Astrocyte (in vitro differentiated cells and primary cell): Measurements from ENCODE around the gene GYS1. TPM values are rescaled to one million over a fixed set of nuclear protein-coding genes. Genes with fewer than 3 reads are reported as not detected.

ENCODE experiments used
- DNase-seq: peaks from one replicate; pipeline ENCODE4 v3.0.0-alpha.2; 2010; ENCODE audit warnings: low read depth
- FAIRE-seq: peaks from 2 replicates; lab custom pipeline; 2011; peaks lifted over from hg19 to GRCh38; lab: Jason Lieb, UNC
- H2AFZ ChIP-seq: 2 replicates; pipeline ENCODE4 v1.6.0; 2012; ENCODE audit warnings: low read depth, low read length, inconsistent platforms
- H3K27ac ChIP-seq: 2 replicates; pipeline ENCODE4 v1.5.1; 2011; ENCODE audit warnings: low read depth, low read length, inconsistent platforms
- H3K27me3 ChIP-seq: 2 replicates; pipeline ENCODE4 v1.6.0; 2011; ENCODE audit warnings: low read length, inconsistent platforms; ENCODE audit not compliant: insufficient read depth
- H3K36me3 ChIP-seq: 2 replicates; pipeline ENCODE4 v1.5.1; 2011; ENCODE audit warnings: low read length, inconsistent platforms; ENCODE audit not compliant: insufficient read depth
- H3K4me1 ChIP-seq: 2 replicates; pipeline ENCODE4 v1.5.1; 2011; ENCODE audit warnings: low read length, inconsistent platforms; ENCODE audit not compliant: insufficient read depth
- H3K4me2 ChIP-seq: 2 replicates; pipeline ENCODE4 v1.6.0; 2012; ENCODE audit warnings: low read length, inconsistent platforms
- H3K4me3 ChIP-seq: 2 replicates; pipeline ENCODE4 v1.5.1; 2011; ENCODE audit warnings: low read depth, mild to moderate bottlenecking, low read length, inconsistent platforms; ENCODE audit not compliant: insufficient read depth
- H3K79me2 ChIP-seq: 2 replicates; pipeline ENCODE4 v1.6.0; 2012; ENCODE audit warnings: mild to moderate bottlenecking, low read length, inconsistent platforms; ENCODE audit not compliant: insufficient read depth
- H3K9ac ChIP-seq: 2 replicates; pipeline ENCODE4 v1.6.0; 2012; ENCODE audit warnings: mild to moderate bottlenecking, low read length, inconsistent platforms
- H3K9me3 ChIP-seq: 2 replicates; pipeline ENCODE4 v1.5.1; 2012; ENCODE audit warnings: low read depth, mild to moderate bottlenecking, low read length, inconsistent platforms; ENCODE audit not compliant: insufficient read depth
- H4K20me1 ChIP-seq: 2 replicates; pipeline ENCODE4 v1.6.0; 2012; ENCODE audit warnings: low read length, inconsistent platforms; ENCODE audit not compliant: insufficient read depth
- H3K27ac Mint-ChIP-seq: one replicate; pipeline ENCODE4 v1.8.0; 2021; ENCODE audit warnings: mild to moderate bottlenecking, mixed read lengths; ENCODE audit not compliant: unreplicated experiment
- H3K27me3 Mint-ChIP-seq: one replicate; pipeline ENCODE4 v1.8.0; 2021; ENCODE audit warnings: low read depth, mixed read lengths; ENCODE audit not compliant: unreplicated experiment
- H3K36me3 Mint-ChIP-seq: one replicate; pipeline ENCODE4 v1.8.0; 2021; ENCODE audit warnings: low read depth, mixed read lengths; ENCODE audit not compliant: unreplicated experiment
- H3K4me1 Mint-ChIP-seq: one replicate; pipeline ENCODE4 v1.8.0; 2021; ENCODE audit warnings: low read depth, mixed read lengths; ENCODE audit not compliant: unreplicated experiment
- H3K4me3 Mint-ChIP-seq: one replicate; pipeline ENCODE4 v1.8.0; 2021; ENCODE audit warnings: mild to moderate bottlenecking, moderate library complexity, mixed read lengths; ENCODE audit not compliant: unreplicated experiment
- H3K9me3 Mint-ChIP-seq: one replicate; pipeline ENCODE4 v1.8.0; 2021; ENCODE audit warnings: mild to moderate bottlenecking, mixed read lengths; ENCODE audit not compliant: unreplicated experiment
- CTCF ChIP-seq: IDR thresholded peaks from 2 replicates; pipeline ENCODE4 v1.5.1; 2011; ENCODE audit warnings: low read depth, mild to moderate bottlenecking, inconsistent platforms, low read length, moderate library complexity; ENCODE audit not compliant: insufficient read depth
- EZH2 ChIP-seq: IDR thresholded peaks from 2 replicates; pipeline ENCODE4 v1.6.1; 2012; ENCODE audit warnings: mild to moderate bottlenecking, low read length, inconsistent platforms; ENCODE audit not compliant: insufficient read depth
- total RNA-seq: library from RNA; stranded (reverse); gene quantifications from 2 replicates; pipeline ENCODE4 v1.2.1, GENCODE V29; 2021

GYS1 gene
- total RNA-seq, 1 donor from 2014 or later, result 86.0 TPM

GRCh38 chr19:48992581-48993174 lies 431 bp downstream of the GYS1 start:
- H3K36me3 ChIP-seq, result peaks cover 3% of the 10 kb centered on the region
- H3K9me3 Mint-ChIP-seq, result peaks cover 2% of the 10 kb centered on the region
- peaks cover 25% of the 10 kb centered on the region for H3K4me1 Mint-ChIP-seq
- H3K79me2 ChIP-seq, result peaks cover 68% of the 10 kb centered on the region
- peaks cover 23% of the 10 kb centered on the region for H3K4me1 ChIP-seq
- no peaks in the 10 kb centered on the region for H3K9me3 ChIP-seq
- H3K27ac Mint-ChIP-seq, result peak overlapping the region; percentile 97
- TF ChIP-seq EZH2 (no peak), CTCF (no peak)
- H3K4me2 ChIP-seq, result peak overlapping the region; percentile 93
- peak overlapping the region; percentile 80 for H3K4me3 ChIP-seq
- FAIRE-seq, result no peak
- peaks cover 38% of the 10 kb centered on the region for H4K20me1 ChIP-seq
- peak overlapping the region; percentile 92 for H3K9ac ChIP-seq
- no peaks in the 10 kb centered on the region for H3K27me3 ChIP-seq
- no peaks in the 10 kb centered on the region for H3K27me3 Mint-ChIP-seq
- peak overlapping the region; percentile 99 for H3K4me3 Mint-ChIP-seq
- H3K27ac ChIP-seq, result peak overlapping the region; percentile 72
- peak overlapping the region; percentile 63 for H2AFZ ChIP-seq
- DNase-seq, result no peak
- H3K36me3 Mint-ChIP-seq, result peaks cover 6% of the 10 kb centered on the region

GRCh38 chr19:48991873-48992580 lies 1.1 kb downstream of the GYS1 start:
- Histone ChIP-seq H4K20me1 (peaks cover 35% of the 10 kb centered on the region), H3K9me3 (no peaks in the 10 kb centered on the region), H2AFZ (peak overlapping the region; percentile 63), H3K4me1 (peaks cover 23% of the 10 kb centered on the region), H3K4me3 (peak overlapping the region; percentile 80), H3K27me3 (no peaks in the 10 kb centered on the region), H3K36me3 (peaks cover 3% of the 10 kb centered on the region), H3K27ac (peak overlapping the region; percentile 72), H3K9ac (peak overlapping the region; percentile 92), H3K79me2 (peaks cover 62% of the 10 kb centered on the region), H3K4me2 (peak overlapping the region; percentile 93)
- H3K9me3 Mint-ChIP-seq, result peaks cover 2% of the 10 kb centered on the region
- DNase-seq, result peak; percentile 67
- no peak for FAIRE-seq
- H3K36me3 Mint-ChIP-seq, result peaks cover 7% of the 10 kb centered on the region
- peak overlapping the region; percentile 97 for H3K27ac Mint-ChIP-seq
- no peak for TF ChIP-seq CTCF
- TF ChIP-seq EZH2, result no peak
- H3K4me1 Mint-ChIP-seq, result peaks cover 24% of the 10 kb centered on the region
- H3K27me3 Mint-ChIP-seq, result no peaks in the 10 kb centered on the region
- peak overlapping the region; percentile 99 for H3K4me3 Mint-ChIP-seq
